GM19452 (cell line): ENCODE results near the gene VSTM2L.

ENCODE experiments used
- ATAC-seq: cut with Tn5 transposase; IDR thresholded peaks from one replicate; pipeline ENCODE4 v1.9.1; 2021; ENCODE audit not compliant: unreplicated experiment

VSTM2L gene

DNA sequence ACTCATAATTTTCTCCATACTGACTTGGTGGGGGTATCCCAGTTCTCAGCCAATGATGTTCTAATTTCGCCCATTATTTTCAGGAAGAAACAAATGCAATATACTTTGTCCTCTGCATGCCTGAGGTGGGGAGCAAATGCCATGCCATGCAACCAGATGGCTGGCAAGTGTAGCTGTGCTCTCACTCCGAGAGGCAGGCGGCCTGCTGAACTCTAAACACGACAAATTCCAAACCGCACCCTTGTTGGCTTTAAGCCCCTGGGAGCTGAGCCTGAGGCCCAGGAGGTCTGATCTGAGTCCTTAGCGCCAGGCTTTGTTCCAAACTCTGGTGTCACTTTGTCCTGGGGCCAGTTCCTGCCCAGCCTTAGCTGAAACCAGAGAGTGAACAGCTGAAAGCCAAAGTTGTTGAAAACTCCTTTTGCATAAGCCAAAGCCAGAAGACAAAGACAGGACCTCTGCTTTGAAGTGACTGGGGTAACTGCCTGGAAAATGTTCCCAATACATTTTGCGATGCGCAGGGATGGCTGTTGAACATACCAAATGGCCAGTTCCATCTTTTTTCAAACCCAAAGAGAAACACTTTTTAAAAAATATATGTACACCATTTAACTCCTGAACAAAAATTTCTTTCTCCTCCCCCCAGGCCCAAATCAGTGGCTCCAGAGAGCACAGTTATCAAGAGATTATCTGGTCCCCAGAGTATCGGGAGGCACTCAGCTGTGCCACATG, 84.1 kb downstream of the VSTM2L start:
- ATAC-seq: no peak

DNA sequence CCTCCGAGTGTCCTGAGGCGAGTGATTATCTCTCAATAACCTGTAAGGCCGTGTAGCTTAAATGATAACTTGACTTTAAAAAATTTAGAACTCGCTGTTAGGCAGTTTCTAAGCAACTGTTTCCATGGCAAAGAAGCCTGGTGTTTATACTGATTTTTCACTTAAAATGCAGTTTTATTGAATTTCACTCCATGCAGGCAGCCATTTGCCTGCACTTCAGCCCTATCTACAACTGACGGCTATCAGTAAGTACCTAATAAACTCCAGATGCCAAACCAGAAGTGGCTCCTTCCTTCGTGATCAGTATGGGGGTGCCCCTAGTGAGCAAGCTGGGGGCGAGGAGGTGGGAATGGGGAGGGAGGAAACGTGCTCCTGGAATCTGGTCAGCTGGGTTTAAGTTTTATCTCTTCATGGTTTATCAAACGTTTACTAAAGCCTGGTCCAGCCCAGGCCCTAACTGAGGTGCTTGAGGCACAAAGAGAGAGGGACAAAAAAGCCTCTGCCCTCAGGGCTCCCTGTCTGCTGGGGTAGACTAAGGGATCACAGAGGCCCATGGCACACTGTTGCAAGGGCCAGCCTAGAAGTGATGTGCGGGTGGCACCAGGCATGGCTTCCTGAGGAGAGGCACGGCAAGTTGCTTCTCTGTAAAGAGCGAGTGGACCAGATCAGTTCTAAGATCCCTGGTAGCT, 84.8 kb downstream of the VSTM2L start:
- no peak for ATAC-seq

DNA sequence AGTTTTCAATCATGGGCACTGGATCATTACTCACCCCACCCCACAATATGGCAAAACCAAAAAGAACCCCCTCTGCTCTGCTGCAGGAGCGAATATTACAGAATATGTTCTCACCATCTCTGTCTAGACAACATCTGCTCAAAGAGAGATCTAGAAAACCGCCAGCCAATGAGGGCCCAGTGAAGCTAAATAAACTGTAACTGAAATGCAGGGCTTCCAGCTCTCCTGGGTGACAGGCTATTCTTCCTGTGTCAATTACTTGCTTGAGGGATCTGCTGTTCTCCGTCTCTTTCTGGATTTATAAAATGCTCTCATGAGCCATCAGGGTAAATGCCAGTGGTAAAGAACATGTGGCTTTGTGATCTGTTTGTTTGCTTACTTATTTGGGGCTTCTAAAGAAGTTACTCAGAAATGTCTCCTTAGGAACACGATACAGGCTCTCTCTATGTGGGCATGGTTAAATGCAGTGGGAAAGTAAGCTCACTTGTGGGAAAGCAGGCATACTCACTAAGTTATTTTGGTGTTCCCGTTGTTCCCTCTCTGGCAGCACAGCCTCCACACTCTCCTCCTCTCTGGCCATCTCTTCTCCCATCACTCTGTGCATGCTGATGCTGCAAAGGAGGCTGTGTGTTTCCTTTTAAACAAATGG, 85.5 kb downstream of the VSTM2L start:
- ATAC-seq: no peak

DNA sequence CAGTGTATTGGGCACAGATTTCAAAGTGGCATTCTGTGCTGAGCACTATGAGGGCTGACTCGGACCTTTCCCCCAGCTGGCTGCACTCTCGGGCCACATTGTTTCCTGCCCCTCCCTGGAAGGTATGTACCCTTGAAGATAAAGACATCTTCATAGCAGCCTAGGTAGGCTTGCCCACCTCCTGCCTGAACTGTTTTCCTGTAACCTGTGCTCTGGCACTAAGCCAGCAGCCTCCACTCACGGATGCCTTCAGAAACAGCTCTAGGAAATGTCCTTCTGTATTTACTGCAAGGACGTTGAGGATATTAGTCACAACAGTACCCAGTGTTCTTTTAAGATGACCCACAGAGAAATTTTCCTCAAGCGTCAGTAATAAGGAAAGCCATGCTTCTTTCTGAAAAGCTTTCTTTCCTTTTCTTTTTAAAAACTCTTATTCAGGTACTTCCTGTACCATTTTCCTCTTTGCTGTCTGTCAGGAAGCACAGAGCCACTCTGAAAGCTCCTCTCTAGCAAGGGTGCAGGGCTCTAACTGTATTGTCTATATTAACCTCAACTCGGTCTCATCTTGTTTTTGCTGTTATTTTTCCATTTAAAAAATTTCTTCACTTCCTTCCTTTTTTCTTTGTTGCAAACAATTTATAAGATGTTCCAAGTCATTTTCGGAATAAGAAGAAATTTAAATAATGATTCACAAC, 86.8 kb downstream of the VSTM2L start:
- ATAC-seq: no peak

DNA sequence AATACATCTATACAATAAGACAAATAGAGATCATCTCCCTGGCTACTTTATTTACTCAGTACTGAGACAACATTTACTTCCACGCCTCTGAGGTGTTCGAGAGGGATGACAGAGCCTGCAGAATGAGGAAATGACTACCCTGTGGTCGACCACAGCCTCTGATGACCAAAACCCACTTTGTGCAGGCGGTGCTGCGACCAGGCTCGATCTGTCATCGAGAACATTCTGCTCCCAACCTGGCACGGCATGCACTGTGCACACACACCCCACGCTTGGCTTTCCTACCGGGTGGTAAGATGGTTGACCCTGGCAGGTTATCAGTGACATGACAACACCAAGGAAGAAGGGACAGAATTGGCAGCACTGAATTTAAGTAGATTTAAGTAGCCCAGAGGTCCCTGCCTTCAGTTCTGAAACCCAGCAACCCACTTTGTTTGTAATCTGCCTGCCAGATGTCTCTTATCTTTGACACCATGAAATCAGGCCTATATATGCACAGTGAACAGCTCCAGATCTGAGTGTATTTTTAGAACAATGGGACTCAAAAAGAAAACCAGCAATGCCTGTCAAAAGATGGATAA, 87.7 kb downstream of the VSTM2L start:
- ATAC-seq: peak; percentile 97

DNA sequence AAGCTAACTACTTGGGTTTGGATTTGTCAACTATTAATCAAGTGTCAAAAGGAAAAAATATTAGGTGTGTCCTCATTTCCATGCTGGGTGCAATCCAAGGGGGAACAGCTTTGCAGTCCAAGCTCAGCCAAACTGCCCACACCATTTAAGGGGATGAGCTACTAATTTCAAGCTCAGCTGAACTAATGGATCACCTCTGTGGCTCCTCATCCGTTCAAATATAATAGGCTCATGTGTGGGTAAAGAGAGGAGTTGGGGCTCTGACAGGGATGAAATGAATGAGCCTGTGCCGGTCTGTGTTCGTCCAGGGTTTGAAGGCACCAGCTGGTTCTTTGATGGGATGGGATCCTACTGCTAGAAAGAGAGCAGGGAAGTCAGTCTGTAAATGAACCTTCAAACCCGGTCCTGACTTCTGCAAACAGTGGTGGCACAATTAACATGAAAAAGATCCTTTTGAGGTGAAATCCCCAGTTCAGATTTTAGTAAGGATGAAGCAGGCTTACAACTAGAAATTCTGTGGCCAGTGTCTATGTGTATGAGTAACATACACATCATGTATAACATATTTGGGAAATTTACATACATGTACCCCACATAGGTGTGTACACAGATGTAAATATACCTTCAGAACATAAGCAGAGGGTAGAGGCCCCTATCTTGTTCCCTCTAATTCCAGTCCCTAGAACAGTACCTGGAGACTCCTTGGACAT, 88.4 kb downstream of the VSTM2L start:
- ATAC-seq: no peak

DNA sequence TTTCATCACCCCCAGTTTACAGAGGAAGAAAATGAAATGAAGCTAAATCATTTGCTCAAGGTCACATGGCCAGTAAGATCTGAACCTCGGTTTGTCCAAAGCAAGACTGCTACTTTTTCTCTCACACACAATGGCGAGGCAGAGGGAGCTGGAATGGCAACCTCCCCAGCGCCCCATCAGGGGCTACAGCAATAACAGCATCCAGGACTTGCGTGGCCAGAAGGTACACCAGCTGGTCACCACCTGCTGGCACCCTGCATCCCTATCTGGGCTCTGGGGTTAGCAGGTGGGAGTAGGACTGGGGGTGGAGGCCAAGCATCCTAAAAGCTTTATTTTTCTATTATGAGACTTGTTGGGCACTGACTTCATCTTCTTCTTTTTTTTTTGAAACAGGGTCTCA, 89.0 kb downstream of the VSTM2L start:
- no peak for ATAC-seq

DNA sequence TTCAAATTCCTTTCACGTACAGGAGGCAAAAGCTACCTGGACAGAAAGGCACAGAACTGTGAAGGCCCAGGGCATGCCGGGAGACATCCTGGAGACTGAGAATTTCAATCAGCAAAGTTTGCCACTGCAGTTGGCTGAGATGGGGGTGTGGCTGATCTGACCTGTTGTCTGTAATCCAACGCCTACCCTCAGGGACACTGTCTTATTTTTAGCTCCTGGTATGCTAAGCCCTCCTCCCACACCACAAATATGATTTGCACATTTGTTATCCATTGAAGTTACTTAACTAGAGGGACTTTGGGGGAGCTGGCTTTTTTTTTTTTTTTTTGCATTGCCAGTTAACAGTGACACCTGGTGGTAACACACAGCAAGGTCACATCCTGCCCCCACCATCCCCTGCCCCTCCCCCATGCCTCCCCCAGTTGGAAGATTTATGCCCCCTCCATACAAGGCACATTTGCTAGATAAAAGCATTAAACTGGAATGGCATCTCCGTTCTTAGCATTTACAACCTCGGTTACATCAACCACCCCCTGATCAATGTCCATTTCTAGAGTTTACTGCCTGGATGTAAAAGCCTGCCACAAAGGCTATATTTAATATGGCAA, 90.0 kb downstream of the VSTM2L start:
- ATAC-seq: no peak

DNA sequence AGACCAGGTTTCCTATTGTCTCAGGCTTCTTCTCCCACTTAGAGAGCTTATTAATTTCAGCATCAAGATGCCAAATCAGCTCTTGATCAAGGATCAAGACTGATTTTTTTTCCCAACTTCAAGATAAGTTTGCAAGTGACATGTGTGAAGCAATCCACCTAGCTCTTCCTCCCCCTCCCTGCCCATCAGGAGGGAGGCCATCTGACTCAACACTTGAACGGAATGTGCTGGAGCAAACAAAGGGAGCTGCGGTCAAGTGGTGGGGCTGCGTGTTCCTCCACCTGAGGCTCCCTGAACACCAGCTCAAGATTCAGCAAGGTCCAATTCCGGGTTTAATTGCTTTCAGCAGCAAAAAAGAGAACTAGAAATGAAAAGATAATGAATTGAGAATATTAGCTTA, 91.6 kb downstream of the VSTM2L start:
- no peak for ATAC-seq
